ENCODE measurements around the gene H19. TPM values are rescaled to one million over a fixed set of nuclear protein-coding genes. Genes with fewer than 3 reads are reported as not detected.

The H19 gene
- total RNA-seq, 1 experiment from 2014 or later: 0.38 TPM

- no peak for DNase-seq
- Mint-ChIP-seq H3K9me3 (ENCODE audit: low read depth, unreplicated experiment) (no peaks in the 10 kb centered on the region), H3K27ac (ENCODE audit: unreplicated experiment) (no peak overlapping the region), H3K27me3 (ENCODE audit: unreplicated experiment) (no peaks in the 10 kb centered on the region), H3K36me3 (ENCODE audit: insufficient read depth, unreplicated experiment) (no peaks in the 10 kb centered on the region), H3K4me1 (ENCODE audit: low read depth, unreplicated experiment) (no peaks in the 10 kb centered on the region), H3K4me3 (ENCODE audit: low read depth, unreplicated experiment) (no peak overlapping the region)
- TF ChIP-seq CTCF (IDR thresholded peaks at IDR 0.05; ENCODE audit: unreplicated experiment): no peak
- CTCF ChIA-PET: no interaction called here
- BruUV-seq (replicated peaks): no TSS peak
- intact Hi-C loops (cut with micrococcal nuclease; ENCODE audit: unreplicated experiment): no loop called here
Observed at GRCh38 chr11:2015025-2015424, 17.4 kb upstream of the H19 start.

GRCh38 chr11:2012440-2012839 lies 14.8 kb upstream of the H19 start:
- H3K27me3 Mint-ChIP-seq (ENCODE audit: unreplicated experiment): no peaks in the 10 kb centered on the region
- no peaks in the 10 kb centered on the region for H3K36me3 Mint-ChIP-seq (ENCODE audit: insufficient read depth, unreplicated experiment)
- CTCF ChIA-PET: no interaction called here
- TF ChIP-seq CTCF (IDR thresholded peaks at IDR 0.05; ENCODE audit: unreplicated experiment): no peak
- H3K27ac Mint-ChIP-seq (ENCODE audit: unreplicated experiment): no peak overlapping the region
- H3K4me3 Mint-ChIP-seq (ENCODE audit: low read depth, unreplicated experiment): no peak overlapping the region
- H3K4me1 Mint-ChIP-seq (ENCODE audit: low read depth, unreplicated experiment): no peaks in the 10 kb centered on the region
- H3K9me3 Mint-ChIP-seq (ENCODE audit: low read depth, unreplicated experiment): no peaks in the 10 kb centered on the region
- no TSS peak for BruUV-seq (replicated peaks)
- DNase-seq: no peak
- intact Hi-C loops (cut with micrococcal nuclease; ENCODE audit: unreplicated experiment): no loop called here

- intact Hi-C loops (cut with micrococcal nuclease; ENCODE audit: unreplicated experiment): no loop called here
- no peaks in the 10 kb centered on the region for H3K4me1 Mint-ChIP-seq (ENCODE audit: low read depth, unreplicated experiment)
- H3K9me3 Mint-ChIP-seq (ENCODE audit: low read depth, unreplicated experiment): no peaks in the 10 kb centered on the region
- TF ChIP-seq CTCF (IDR thresholded peaks at IDR 0.05; ENCODE audit: unreplicated experiment): no peak
- BruUV-seq (replicated peaks): no TSS peak
- CTCF ChIA-PET: interaction anchor here (1.0 kb wide), 2 partner anchors 118 to 147 kb away, joined by 3 read pairs; no protein-coding TSS in a partner anchor
- H3K4me3 Mint-ChIP-seq (ENCODE audit: low read depth, unreplicated experiment): no peak overlapping the region
- no peak overlapping the region for H3K27ac Mint-ChIP-seq (ENCODE audit: unreplicated experiment)
- no peaks in the 10 kb centered on the region for H3K27me3 Mint-ChIP-seq (ENCODE audit: unreplicated experiment)
- H3K36me3 Mint-ChIP-seq (ENCODE audit: insufficient read depth, unreplicated experiment): no peaks in the 10 kb centered on the region
- DNase-seq: no peak
Observed at GRCh38 chr11:2004466-2004865, 6.8 kb upstream of the H19 start.

- no peak for TF ChIP-seq CTCF (IDR thresholded peaks at IDR 0.05; ENCODE audit: unreplicated experiment)
- H3K9me3 Mint-ChIP-seq (ENCODE audit: low read depth, unreplicated experiment): no peaks in the 10 kb centered on the region
- CTCF ChIA-PET: interaction anchor here (0.7 to 3.1 kb wide), 5 partner anchors 120 to 350 kb away, joined by 4 to 22 read pairs (median 19); no protein-coding TSS in a partner anchor
- no peaks in the 10 kb centered on the region for H3K4me1 Mint-ChIP-seq (ENCODE audit: low read depth, unreplicated experiment)
- H3K36me3 Mint-ChIP-seq (ENCODE audit: insufficient read depth, unreplicated experiment): no peaks in the 10 kb centered on the region
- H3K27me3 Mint-ChIP-seq (ENCODE audit: unreplicated experiment): no peaks in the 10 kb centered on the region
- no peak overlapping the region for H3K27ac Mint-ChIP-seq (ENCODE audit: unreplicated experiment)
- intact Hi-C loops (cut with micrococcal nuclease; ENCODE audit: unreplicated experiment): no loop called here
- H3K4me3 Mint-ChIP-seq (ENCODE audit: low read depth, unreplicated experiment): no peak overlapping the region
- DNase-seq: no peak
- BruUV-seq (replicated peaks): no TSS peak
Observed at GRCh38 chr11:2002807-2003206, 5.2 kb upstream of the H19 start.
